ENCODE results near the gene WSB2.

WSB2 gene

GRCh38 chr12:118053071-118053985 is 7.7 kb downstream of the WSB2 start:
- Histone ChIP-seq H3K4me1 (ENCODE audit: insufficient read depth, low read length, severe bottlenecking) (no peaks in the 10 kb centered on the region), H3K9ac (ENCODE audit: low read length) (no peak overlapping the region), H3K27me3 (ENCODE audit: insufficient read depth, low read length) (no peaks in the 10 kb centered on the region), H3K4me2 (ENCODE audit: low read length) (no peak overlapping the region), H3K9me3 (ENCODE audit: low read length) (no peaks in the 10 kb centered on the region), H3K27ac (ENCODE audit: low read depth, low read length, poor library complexity, severe bottlenecking) (no peak overlapping the region), H3K4me3 (ENCODE audit: low read depth, low read length, poor library complexity, severe bottlenecking) (no peak overlapping the region), H3F3A (ENCODE audit: insufficient read depth, low read length) (no peaks in the 10 kb centered on the region), H3K79me2 (ENCODE audit: insufficient read depth, low read length) (no peaks in the 10 kb centered on the region), H2AFZ (ENCODE audit: low read length) (no peak overlapping the region), H3K36me3 (ENCODE audit: insufficient read depth, low read length) (no peaks in the 10 kb centered on the region), H4K20me1 (ENCODE audit: insufficient read depth, low read length) (no peaks in the 10 kb centered on the region), H3K9me2 (ENCODE audit: low read depth, low read length) (no peaks in the 10 kb centered on the region)
- TF ChIP-seq, protein P1, sequence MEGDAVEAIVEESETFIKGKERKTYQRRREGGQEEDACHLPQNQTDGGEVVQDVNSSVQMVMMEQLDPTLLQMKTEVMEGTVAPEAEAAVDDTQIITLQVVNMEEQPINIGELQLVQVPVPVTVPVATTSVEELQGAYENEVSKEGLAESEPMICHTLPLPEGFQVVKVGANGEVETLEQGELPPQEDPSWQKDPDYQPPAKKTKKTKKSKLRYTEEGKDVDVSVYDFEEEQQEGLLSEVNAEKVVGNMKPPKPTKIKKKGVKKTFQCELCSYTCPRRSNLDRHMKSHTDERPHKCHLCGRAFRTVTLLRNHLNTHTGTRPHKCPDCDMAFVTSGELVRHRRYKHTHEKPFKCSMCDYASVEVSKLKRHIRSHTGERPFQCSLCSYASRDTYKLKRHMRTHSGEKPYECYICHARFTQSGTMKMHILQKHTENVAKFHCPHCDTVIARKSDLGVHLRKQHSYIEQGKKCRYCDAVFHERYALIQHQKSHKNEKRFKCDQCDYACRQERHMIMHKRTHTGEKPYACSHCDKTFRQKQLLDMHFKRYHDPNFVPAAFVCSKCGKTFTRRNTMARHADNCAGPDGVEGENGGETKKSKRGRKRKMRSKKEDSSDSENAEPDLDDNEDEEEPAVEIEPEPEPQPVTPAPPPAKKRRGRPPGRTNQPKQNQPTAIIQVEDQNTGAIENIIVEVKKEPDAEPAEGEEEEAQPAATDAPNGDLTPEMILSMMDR (IDR thresholded peaks at IDR 0.05; ENCODE audit: low read length): no peak
- no peak for TF ChIP-seq EZH2 (IDR thresholded peaks at IDR 0.05; ENCODE audit: borderline replicate concordance, low read length)

- Histone ChIP-seq H3K9me2 (ENCODE audit: low read depth, low read length) (no peaks in the 10 kb centered on the region), H4K20me1 (ENCODE audit: insufficient read depth, low read length) (no peaks in the 10 kb centered on the region), H3K4me2 (ENCODE audit: low read length) (no peak overlapping the region), H3K27me3 (ENCODE audit: insufficient read depth, low read length) (no peaks in the 10 kb centered on the region), H3K79me2 (ENCODE audit: insufficient read depth, low read length) (no peaks in the 10 kb centered on the region), H3F3A (ENCODE audit: insufficient read depth, low read length) (no peaks in the 10 kb centered on the region), H3K9ac (ENCODE audit: low read length) (no peak overlapping the region), H3K9me3 (ENCODE audit: low read length) (no peaks in the 10 kb centered on the region), H3K4me1 (ENCODE audit: insufficient read depth, low read length, severe bottlenecking) (no peaks in the 10 kb centered on the region), H3K36me3 (ENCODE audit: insufficient read depth, low read length) (no peaks in the 10 kb centered on the region), H2AFZ (ENCODE audit: low read length) (no peak overlapping the region), H3K27ac (ENCODE audit: low read depth, low read length, poor library complexity, severe bottlenecking) (no peak overlapping the region), H3K4me3 (ENCODE audit: low read depth, low read length, poor library complexity, severe bottlenecking) (no peak overlapping the region)
- TF ChIP-seq, protein P1 (IDR thresholded peaks at IDR 0.05; ENCODE audit: low read length): no peak
- no peak for TF ChIP-seq EZH2 (IDR thresholded peaks at IDR 0.05; ENCODE audit: borderline replicate concordance, low read length)
These were observed 8.5 kb downstream of the WSB2 start for GRCh38 chr12:118052324-118053070.

- Histone ChIP-seq H3K4me1 (ENCODE audit: insufficient read depth, low read length, severe bottlenecking) (no peaks in the 10 kb centered on the region), H3K36me3 (ENCODE audit: insufficient read depth, low read length) (no peaks in the 10 kb centered on the region), H3K79me2 (ENCODE audit: insufficient read depth, low read length) (no peaks in the 10 kb centered on the region), H3K27me3 (ENCODE audit: insufficient read depth, low read length) (no peaks in the 10 kb centered on the region), H3K9me2 (ENCODE audit: low read depth, low read length) (no peaks in the 10 kb centered on the region), H3K4me2 (ENCODE audit: low read length) (no peak overlapping the region), H3K9me3 (ENCODE audit: low read length) (no peaks in the 10 kb centered on the region), H4K20me1 (ENCODE audit: insufficient read depth, low read length) (no peaks in the 10 kb centered on the region), H3F3A (ENCODE audit: insufficient read depth, low read length) (no peaks in the 10 kb centered on the region), H3K27ac (ENCODE audit: low read depth, low read length, poor library complexity, severe bottlenecking) (no peak overlapping the region), H2AFZ (ENCODE audit: low read length) (no peak overlapping the region), H3K9ac (ENCODE audit: low read length) (no peak overlapping the region), H3K4me3 (ENCODE audit: low read depth, low read length, poor library complexity, severe bottlenecking) (no peak overlapping the region)
- TF ChIP-seq EZH2 (IDR thresholded peaks at IDR 0.05; ENCODE audit: borderline replicate concordance, low read length): no peak
- TF ChIP-seq, protein P1 (IDR thresholded peaks at IDR 0.05; ENCODE audit: low read length): no peak
These were observed 9.7 kb downstream of the WSB2 start for GRCh38 chr12:118050972-118051910.
